ENCODE data around the gene FLNB.

The FLNB gene

GRCh38 chr3:58168498-58168897, 160.3 kb downstream of the FLNB start:
- Histone ChIP-seq H3K4me1 (ENCODE audit: low read length) (no peaks in the 10 kb centered on the region), H3K4me3 (ENCODE audit: low read length) (no peak overlapping the region), H3F3A (ENCODE audit: insufficient read depth, low read length) (no peaks in the 10 kb centered on the region), H3K9me2 (replicated peaks; ENCODE audit: insufficient read depth, low read length) (no peaks in the 10 kb centered on the region), H3K27ac (ENCODE audit: low read length) (no peak overlapping the region), H3K4me2 (ENCODE audit: low read depth, low read length) (no peak overlapping the region), H3K9ac (ENCODE audit: low read length) (no peak overlapping the region), H2AFZ (ENCODE audit: low read length) (no peak overlapping the region), H4K20me1 (ENCODE audit: insufficient read depth, low read length) (peaks cover 3% of the 10 kb centered on the region; the same call in 1 of the 2 replicates), H3K9me3 (replicated peaks; ENCODE audit: insufficient read depth, low read length) (no peaks in the 10 kb centered on the region), H3K27me3 (replicated peaks; ENCODE audit: insufficient read depth, low read length) (no peaks in the 10 kb centered on the region), H3K36me3 (replicated peaks; ENCODE audit: insufficient read depth, low read length) (no peaks in the 10 kb centered on the region), H3K79me2 (ENCODE audit: low read length) (no peaks in the 10 kb centered on the region)
- TF ChIP-seq CTCF (IDR thresholded peaks at IDR 0.05; ENCODE audit: low read length) (no peak), EZH2phosphoT487 (IDR thresholded peaks at IDR 0.05; ENCODE audit: low read length) (no peak), EZH2 (optimal IDR thresholded peaks at IDR 0.05; ENCODE audit: low read depth, low read length) (no peak)
- DNase-seq: no peak

DNA sequence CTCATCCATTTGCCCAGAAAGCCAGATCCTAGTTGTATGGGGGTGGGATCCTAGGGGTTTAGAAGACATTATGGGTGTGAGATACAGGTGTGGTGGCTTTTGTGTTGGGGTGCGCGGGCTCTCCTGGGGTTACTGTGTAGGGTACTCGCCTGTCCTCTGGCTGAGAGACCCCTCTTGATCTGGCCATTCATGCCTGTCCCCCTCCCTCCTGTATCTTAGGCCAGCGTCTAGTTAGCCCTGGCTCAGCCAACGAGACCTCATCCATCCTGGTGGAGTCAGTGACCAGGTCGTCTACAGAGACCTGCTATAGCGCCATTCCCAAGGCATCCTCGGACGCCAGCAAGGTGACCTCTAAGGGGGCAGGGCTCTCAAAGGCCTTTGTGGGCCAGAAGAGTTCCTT, 161.1 kb downstream of the FLNB start:
- Histone ChIP-seq H3K4me3 (ENCODE audit: low read length) (no peak overlapping the region), H3F3A (ENCODE audit: insufficient read depth, low read length) (no peaks in the 10 kb centered on the region), H3K27ac (ENCODE audit: low read length) (no peak overlapping the region), H3K27me3 (replicated peaks; ENCODE audit: insufficient read depth, low read length) (no peaks in the 10 kb centered on the region), H3K4me1 (ENCODE audit: low read length) (no peaks in the 10 kb centered on the region), H2AFZ (ENCODE audit: low read length) (no peak overlapping the region), H3K36me3 (replicated peaks; ENCODE audit: insufficient read depth, low read length) (no peaks in the 10 kb centered on the region), H3K9me3 (replicated peaks; ENCODE audit: insufficient read depth, low read length) (no peaks in the 10 kb centered on the region), H3K9me2 (replicated peaks; ENCODE audit: insufficient read depth, low read length) (no peaks in the 10 kb centered on the region), H3K79me2 (ENCODE audit: low read length) (no peaks in the 10 kb centered on the region), H3K4me2 (ENCODE audit: low read depth, low read length) (no peak overlapping the region), H3K9ac (ENCODE audit: low read length) (no peak overlapping the region), H4K20me1 (ENCODE audit: insufficient read depth, low read length) (peaks cover 3% of the 10 kb centered on the region; the same call in 1 of the 2 replicates)
- no peak for DNase-seq
- no peak for TF ChIP-seq EZH2 (optimal IDR thresholded peaks at IDR 0.05; ENCODE audit: low read depth, low read length)
- no peak for TF ChIP-seq EZH2phosphoT487 (IDR thresholded peaks at IDR 0.05; ENCODE audit: low read length)
- TF ChIP-seq CTCF (IDR thresholded peaks at IDR 0.05; ENCODE audit: low read length): no peak

- Histone ChIP-seq H4K20me1 (ENCODE audit: insufficient read depth, low read length) (peaks cover 3% of the 10 kb centered on the region; the same call in 1 of the 2 replicates), H3K36me3 (replicated peaks; ENCODE audit: insufficient read depth, low read length) (no peaks in the 10 kb centered on the region), H3F3A (ENCODE audit: insufficient read depth, low read length) (no peaks in the 10 kb centered on the region), H2AFZ (ENCODE audit: low read length) (no peak overlapping the region), H3K4me3 (ENCODE audit: low read length) (no peak overlapping the region), H3K4me1 (ENCODE audit: low read length) (no peaks in the 10 kb centered on the region), H3K79me2 (ENCODE audit: low read length) (no peaks in the 10 kb centered on the region), H3K9me2 (replicated peaks; ENCODE audit: insufficient read depth, low read length) (no peaks in the 10 kb centered on the region), H3K4me2 (ENCODE audit: low read depth, low read length) (no peak overlapping the region), H3K27me3 (replicated peaks; ENCODE audit: insufficient read depth, low read length) (no peaks in the 10 kb centered on the region; the same call in 1 of the 2 replicates), H3K27ac (ENCODE audit: low read length) (no peak overlapping the region), H3K9me3 (replicated peaks; ENCODE audit: insufficient read depth, low read length) (no peaks in the 10 kb centered on the region), H3K9ac (ENCODE audit: low read length) (no peak overlapping the region)
- TF ChIP-seq CTCF (IDR thresholded peaks at IDR 0.05; ENCODE audit: low read length): no peak
- DNase-seq: no peak
Observed at GRCh38 chr3:58170376-58170775, 162.2 kb downstream of the FLNB start.
